GM18909 (cell line): Measurements from ENCODE around the gene CLSTN3.

Source experiments
- ATAC-seq: cut with Tn5 transposase; IDR thresholded peaks from one replicate; pipeline ENCODE4 v1.9.1; 2021; ENCODE audit warnings: mild to moderate bottlenecking; ENCODE audit not compliant: unreplicated experiment, poor library complexity

CLSTN3 gene

GRCh38 chr12:7123806-7124522 is 6.2 kb upstream of the CLSTN3 start:
- no peak for ATAC-seq

DNA sequence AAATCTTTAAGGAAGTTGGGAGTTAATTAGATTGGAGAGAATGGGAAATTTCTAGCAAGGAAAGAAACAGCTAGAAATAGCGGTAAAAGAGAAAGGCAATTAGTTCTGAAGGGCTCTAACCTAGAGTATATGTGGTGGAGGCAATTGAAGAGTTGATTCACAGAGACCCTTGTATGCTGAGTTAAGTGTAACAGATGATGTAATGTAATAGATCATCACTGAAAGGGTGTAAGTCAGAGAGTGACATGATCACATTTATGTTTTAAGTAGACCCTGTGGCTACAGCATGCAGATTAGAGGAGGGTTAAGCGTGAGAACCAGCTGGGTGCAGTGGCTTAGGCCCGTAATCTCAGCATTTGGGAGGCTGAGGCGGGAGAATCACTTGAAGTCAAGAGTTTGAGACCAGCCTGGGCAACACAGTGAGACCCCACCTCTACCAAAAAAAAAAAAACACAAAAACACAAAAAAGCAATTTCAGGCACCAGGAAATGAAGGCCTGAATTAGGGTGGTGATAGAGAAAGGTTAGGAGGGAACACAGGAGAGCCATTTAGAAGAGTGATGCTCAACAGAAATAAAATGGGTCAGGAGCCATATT is 4.4 kb upstream of the CLSTN3 start:
- ATAC-seq, result no peak

- no peak for ATAC-seq
Measured at GRCh38 chr12:7127916-7128626, 2.1 kb upstream of the CLSTN3 start.

DNA sequence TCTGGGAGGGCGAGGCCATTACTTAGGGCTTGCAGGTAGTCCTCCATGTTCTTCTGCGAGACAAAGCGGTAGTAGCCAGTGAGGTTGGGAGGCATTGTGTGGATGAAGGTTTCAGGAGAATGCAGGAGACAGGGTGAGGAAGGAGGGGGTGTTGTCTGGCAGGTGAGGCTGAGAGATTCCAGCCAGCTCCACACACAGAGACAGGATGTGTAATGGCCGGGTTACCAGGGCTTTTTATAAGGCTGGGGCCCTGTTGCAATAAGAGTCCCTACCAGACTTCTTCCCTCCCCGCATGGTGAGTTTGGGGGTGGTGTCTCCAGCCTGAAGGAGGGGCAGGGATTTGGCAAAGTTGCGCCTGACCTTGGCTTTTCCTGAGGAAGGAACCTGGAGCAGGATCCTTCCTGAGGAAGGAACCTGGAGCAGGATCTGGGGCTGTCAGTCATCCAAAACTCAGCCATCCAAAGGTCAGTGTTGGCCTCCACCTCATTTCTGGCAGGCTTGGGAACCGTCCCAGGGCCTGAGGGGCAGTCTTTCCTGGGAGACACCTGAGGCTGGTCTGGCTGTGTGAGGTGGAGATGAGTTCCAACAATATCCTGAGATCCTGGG is 1.4 kb upstream of the CLSTN3 start, which contains the start of gene RBP5:
Gene RBP5, minus strand, starts transcription at position 209 of the 606 bp plus-strand sequence. Its CDS starts 114 bp downstream, at position 95.
- ATAC-seq, result no peak

DNA sequence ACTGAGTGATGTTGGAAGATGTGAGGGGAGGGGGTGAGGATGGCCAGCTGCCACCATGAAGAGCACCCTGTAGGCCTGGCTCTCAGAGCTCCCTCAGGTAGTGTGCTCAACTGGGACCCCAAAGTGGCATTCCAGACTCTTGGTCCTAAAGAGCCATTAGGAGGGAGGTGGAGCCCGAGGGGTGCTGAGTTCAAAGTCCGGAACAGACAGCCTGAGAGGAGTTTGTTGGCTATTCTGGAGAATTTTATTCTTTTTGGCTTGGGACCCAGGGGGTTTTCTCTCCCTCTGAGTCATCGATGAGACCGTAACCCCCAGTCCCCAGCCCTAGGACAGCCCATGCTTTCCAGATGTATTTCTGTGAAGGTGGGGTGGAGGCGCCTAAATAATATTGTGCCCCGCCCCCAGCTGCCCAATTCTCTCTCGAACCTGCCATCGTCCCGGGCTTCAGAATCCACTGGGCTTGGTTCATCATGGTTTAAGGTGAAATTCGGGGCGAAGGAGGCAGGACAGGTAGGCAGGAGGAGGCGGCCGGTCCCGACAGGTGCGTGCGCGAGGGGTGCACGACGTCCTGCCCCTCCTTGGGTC is 792 bp upstream of the CLSTN3 start:
- ATAC-seq, result peak; percentile 21

- peak; percentile 47 for ATAC-seq
Measured at GRCh38 chr12:7130701-7131501, 730 bp downstream of the CLSTN3 start.

DNA sequence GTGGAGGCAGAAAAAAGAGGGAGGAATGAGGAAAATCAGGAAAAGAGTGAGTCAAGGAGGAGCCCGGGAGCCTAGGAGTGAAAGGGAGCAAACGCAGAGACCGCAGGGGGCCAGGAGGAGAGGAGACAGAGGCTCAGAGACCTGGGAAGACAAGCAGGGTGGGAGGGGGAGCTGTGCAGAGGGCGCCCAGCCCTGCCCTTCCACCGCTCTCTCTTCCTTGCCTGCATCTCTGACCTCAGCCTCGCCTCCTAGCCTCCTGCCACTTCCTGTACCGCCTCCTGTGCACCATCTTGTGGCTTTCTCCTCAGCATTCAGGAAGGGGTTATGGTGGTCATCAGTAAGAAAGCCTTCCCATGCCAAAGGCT is 1.3 kb downstream of the CLSTN3 start:
- ATAC-seq, result no peak

DNA sequence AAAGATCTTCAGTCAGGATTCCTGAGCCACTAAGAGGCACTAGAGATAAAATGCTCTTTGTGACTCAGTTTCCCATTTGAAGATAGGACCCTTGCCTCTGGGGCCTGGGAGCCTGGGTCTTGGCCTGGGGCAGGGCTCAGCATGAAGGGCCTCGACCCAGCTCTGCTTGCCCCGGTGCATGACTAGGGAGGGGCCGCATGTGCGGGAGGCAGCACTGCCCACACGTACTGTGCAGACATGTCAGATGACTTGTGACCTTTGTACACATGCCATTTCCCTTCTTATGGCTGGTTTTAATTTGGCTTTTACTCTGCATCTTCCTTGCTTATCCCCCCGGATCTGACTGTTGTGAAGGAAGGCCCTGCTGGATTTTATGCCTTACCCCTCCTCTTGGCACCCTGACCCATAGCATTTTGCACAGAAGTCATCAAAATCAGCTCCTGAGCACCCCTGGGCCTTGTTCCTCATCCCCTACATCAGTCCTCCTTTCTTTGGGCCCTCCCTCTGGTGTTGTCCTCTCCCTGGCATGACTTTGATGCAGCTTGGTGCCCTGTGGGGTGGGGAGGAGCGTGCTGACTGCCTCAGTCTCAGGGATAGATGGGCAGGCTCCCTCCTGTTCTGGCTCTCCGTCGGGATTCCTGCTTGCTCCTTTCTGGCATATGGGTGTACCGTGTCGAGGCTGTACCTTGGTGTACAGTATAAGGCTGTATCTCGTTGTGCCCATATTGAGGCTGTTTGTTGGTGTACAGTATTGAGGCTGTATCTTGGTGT is 4.4 kb downstream of the CLSTN3 start:
- no peak for ATAC-seq

DNA sequence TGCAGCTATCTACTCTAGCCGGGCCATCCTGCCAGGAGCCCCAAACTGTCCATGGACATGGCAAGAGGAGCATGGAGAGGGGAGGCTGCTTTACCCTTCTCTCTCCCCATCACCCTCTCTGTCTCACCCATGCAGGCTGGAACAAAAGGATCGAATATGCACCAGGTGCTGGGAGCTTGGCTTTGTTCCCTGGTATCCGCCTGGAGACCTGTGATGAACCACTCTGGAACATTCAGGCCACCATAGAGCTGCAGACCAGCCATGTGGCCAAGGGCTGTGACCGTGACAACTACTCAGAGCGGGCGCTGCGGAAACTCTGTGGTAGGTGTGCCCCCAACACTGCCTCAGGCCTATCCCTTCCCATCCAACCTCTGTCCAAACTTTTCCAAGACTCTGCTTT is 5.9 kb downstream of the CLSTN3 start:
- no peak for ATAC-seq

- no peak for ATAC-seq
Measured at GRCh38 chr12:7136676-7137075, 6.5 kb downstream of the CLSTN3 start.

- no peak for ATAC-seq
Measured at GRCh38 chr12:7137908-7138307, 7.7 kb downstream of the CLSTN3 start.

- no peak for ATAC-seq
Measured at GRCh38 chr12:7139200-7139599, 9.0 kb downstream of the CLSTN3 start.

DNA sequence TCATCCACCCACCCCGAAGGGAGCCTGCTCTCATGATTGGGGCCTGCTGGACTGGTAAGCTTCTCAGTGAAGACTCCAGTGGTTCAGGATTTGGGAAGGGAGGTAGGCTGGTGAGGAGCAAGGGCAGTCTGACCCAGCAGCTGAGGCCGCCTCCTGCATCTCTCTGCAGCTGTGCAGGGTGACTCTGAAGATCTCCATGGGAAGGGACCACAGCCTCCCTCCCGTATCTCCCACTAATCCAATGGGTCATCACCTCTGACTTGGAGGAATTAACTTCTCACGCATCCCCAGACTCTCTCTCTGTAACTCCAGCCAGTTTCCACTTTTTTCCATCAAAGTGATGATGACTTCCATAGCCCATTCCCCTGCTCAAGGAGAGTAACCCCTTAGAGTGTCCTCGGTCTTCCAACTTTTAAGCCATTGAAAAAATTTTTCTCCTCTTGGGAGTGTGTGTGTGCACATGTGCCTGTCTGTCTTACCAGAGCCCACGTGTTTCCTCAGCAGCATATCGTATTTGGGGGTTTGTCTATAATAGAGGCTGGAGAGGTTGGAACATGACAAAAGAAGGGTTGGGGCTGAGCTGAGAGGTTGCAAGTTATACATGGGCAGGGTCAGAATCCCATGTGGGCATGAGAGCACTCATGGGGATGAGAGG is 11.3 kb downstream of the CLSTN3 start:
- ATAC-seq, result no peak

GRCh38 chr12:7142056-7142644 is 12.0 kb downstream of the CLSTN3 start:
- ATAC-seq, result no peak

GRCh38 chr12:7142809-7143465 is 12.8 kb downstream of the CLSTN3 start:
- no peak for ATAC-seq

GRCh38 chr12:7143564-7143963 is 13.4 kb downstream of the CLSTN3 start:
- ATAC-seq, result no peak

- no peak for ATAC-seq
Measured at GRCh38 chr12:7144414-7145120, 14.4 kb downstream of the CLSTN3 start.
